ENCODE measurements around the gene EXOG.

EXOG gene

DNA sequence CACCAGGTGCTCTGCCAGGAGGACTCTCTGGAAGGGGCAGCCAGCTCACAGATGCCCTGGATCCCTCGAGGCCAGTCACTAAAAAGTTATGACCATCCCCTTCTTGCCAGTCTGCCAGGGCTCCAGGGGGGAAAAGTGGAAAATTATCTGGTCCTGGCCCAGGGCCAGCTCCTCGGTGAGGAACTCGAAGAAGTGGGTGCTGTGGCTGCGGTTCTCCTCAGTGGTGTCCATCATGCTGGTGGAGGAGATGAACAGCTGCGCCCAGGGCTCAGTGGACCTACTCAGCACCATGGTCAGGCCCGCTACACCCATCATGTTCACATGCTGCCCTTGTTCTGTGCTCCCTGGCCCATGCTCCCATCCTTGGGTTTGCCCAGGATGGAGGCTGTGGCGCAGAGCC lies 19.2 kb downstream of the EXOG start:
- DNase-seq = no peak

DNA sequence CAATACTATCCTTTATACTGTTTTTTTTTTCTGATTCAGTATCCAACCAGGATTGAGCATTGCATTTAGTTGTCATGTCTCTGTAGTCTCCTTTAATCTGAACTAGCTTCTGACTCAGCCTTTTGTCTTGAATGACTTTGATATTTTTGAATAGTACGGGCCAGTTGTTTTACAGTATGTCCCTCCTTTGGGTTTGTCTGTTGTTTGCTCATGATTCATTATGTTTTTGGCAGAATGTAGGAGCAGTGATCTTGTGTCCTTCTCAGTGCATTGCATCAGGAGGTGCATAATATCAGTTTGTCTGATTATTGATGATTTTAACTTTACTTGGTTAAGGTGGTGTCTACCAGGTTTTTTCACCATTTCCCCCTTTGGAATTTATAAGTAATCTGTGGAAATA lies 20.5 kb downstream of the EXOG start:
- no peak for DNase-seq

DNA sequence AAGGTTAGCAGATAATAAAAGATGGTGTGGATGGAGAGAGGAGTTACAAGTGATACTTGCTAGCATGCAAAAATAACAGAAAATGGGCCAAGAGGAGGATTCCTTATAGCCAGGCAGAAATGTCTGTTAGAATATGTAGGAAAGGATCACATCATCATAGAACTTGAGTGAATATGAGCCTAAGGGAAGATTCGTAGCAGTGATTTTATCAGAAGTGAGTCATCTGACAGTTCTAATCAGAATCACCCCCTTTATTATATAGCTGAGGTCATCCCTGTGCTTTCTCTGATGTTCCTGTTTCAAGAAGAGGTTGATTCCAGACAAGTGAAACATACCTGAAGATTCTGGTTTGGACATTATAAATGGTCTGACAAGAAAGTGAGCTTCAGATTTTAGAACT lies 22.9 kb downstream of the EXOG start:
- no peak for DNase-seq

DNA sequence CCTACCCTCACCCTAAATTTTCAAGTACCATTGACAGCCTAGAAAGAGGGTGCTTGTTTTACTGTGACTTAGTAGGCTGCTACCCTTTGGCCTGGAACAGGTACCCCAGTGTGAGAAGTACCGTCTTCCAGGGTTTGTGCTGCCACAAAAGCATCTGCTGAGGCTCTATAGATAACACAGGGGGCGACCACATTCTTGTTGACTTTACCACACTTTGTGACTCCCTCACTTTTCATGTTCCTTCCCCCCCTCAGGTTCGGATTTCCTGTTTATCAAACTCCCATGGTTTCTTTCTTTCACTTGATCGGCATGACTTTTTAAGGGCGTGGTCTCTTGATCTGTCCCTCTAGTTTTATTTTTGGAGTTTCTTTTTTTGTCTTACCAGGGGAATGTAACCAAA lies 23.5 kb downstream of the EXOG start:
- DNase-seq = no peak

DNA sequence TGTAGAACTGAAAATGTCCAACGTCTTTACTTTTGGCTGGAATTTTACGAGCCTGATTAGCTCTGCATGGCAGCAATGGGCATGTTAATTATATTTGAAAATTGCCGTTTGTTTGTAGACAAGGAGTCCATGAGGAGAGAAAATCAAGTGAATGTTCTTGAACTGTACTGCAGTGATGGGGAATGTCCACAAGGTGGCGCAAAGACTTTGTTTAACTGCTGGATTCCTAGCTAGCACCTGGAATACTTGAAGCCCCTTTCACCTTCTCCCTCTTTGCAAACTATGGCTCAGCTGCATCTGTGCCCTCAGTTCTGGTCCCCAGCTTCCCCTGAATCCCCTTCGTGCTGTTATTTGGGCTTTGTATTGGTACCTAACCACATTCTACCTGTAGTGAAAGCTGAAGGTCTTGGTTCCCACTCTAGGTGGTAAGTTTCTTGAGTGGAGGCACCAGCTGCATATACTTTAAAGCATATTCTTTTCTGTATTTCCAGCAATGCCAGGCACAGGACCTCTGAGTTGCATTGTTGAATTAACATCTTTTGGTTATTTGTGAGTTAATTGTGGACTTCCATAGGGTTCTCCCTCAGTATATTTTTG lies 25.3 kb downstream of the EXOG start:
- peak; percentile 59 for DNase-seq

DNA sequence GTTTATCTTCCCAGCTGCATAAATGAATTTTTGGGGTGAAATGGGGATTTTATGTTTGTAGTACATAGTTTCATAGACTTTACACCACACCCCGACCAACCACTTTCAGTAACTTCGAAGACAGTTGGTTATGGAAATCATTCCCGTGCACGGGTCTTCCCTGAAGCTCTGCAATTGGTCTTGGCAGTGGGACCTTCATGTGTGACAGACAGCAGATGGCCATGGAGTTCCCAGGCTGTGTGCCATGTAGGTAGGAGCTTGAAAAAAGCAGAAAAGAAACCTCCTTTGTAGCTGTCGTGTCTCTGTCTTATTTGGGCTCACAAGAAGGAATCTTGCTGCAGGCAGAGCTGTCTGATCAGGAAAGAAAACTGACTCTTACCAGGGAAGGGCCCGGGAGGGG lies 25.9 kb downstream of the EXOG start:
- DNase-seq = no peak

DNA sequence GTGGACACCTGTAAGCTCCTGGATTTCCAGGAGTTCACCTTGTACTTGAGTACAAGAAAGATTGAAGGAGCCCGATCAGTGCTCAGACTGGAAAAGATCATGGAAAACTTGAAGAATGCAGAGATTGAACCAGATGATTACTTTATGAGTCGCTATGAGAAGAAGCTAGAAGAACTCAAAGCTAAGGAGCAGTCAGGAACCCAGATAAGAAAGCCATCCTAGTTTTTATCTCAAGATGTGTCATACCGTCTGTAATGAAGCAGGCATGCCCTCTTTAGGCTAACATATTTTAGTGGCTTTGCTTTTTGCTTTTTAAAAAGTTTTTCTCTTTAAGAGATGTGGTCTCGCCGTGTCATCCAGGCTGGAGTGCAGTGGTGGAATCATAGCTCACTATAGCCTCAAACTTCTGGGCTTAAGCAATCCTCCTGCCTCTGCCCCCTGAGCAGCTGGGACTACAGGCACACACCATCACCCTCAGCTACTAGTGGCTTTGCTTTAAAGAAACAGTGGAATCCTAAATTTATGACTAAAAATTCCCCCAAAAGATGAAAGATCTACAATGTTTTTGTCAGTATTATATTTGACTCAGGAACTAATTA lies 28.1 kb downstream of the EXOG start:
- DNase-seq = no peak

DNA sequence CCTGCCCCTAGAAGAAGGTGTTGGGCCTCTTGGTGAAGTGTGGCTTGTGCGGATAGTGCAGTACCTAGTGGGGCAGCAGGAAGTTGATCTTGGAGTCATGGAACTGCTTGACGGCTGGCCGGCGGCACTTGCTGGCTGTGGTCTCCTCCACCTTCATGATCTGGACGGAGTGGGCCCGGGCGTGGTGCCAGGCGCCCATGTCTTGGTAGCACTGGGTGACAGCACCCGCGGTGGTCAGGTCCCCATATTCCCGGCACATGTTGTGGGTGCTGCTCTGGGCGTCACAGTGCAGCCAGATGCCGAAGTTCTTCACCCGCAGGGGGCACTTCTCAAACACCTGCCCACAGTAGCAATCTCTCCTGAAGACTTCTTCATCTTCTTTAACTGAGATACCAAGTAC lies 30.7 kb downstream of the EXOG start:
- DNase-seq = no peak

DNA sequence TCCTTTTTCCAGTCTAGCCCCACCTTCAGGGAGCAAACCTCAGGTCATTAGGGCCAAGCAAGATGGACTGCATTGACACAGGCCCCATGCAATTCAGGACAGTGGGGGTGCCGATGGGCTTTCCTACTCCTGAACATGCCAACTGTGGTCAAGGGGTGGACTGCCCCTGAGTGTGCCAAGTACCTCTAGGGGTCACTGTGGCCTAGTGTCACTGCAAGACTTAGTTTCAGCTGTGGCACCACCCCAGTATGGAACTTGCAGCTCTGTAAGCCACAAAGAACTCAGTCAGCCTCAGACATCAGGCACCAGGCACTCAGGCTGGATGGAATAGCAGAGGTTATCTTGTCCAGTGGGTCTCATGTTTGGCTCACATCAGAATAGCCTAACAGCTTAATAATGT lies 32.3 kb downstream of the EXOG start:
- DNase-seq = no peak

DNA sequence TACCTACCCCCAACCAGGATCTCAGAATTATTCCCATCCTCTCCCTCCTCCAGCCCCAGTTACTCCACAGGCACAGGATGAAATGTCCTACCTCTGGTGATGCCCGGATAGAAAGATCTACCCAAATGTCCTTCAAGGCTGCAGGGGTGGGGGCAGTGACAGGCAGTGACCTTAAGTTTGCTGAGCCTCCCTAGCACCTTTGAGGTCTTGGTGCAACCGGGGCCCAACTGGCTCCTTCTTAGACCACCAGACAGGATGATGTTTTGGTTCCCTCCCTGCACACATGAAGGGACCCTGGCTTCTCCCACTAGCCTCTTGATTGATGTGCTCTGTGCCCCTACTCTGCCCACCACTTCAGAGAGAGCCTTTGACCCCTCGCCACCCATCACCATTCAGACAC lies 36.4 kb downstream of the EXOG start:
- no peak for DNase-seq

DNA sequence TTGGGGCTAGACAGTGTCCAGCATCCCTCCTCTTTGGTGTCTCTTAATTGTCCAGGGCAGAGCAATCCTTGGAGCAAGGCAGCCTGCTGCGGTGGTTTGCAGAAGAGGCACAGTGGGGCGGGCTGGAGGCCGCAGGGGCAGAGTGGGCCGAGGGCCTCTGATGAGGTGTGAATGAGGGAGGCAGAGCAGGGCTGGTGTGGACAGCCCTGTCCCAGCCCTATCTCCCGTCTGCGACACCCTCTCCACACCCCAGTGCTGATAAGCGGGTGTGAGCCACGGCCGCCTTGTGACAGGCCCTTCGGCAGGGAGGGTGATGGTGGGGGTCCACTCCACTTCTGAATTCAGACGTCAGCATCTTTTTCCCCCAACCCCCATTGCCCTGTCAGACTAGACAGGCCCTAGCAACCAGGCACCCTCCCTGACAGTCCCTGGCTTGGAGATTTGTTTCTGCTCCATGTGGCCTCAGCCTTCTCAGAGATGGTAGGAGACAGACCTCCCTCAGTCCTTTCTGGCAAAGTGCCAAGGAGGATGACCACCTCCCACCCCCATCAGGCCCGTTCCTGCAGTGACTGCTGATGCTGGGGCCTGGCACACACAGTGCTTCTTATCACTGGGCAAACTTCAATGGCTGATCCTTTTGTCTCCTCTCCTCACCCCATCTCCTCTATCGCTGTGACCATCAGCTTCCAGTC lies 37.3 kb downstream of the EXOG start:
- no peak for DNase-seq

DNA sequence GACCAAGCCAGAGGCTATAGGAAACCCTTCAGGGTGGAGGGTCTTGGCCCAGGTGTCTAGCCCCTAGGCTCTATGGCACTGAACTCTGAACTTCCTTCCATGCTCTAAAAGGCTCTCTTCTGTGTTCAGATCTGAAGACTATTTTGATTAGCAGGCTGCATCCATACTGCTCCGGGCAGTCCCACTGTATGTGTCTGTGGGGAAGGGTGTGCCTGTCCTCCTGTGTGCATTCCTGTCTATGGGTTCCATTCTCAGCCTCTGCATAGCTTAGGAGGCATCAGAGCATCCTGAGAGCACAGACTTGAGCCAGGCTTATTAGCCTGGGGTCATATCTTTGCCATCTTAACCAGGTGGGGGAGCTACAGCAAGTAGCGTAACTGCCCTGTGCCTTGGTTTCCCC lies 38.0 kb downstream of the EXOG start:
- DNase-seq = no peak

DNA sequence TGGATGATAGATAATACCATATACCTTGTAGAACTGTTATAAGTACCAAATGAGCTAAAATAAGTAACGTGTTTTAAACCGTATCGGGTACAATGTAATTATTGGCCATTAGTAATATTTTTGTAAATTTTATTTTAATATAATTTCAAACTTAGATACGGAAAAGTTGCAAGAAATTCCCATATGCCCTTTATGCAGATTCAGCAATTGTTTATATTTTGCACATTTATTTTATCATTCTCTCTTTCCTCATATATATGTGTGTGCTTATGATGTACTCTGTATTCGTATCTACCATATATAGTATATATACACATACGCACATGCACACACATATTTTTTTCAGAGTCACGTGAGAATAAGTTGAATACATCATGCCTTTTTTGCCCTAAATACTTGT lies 38.5 kb downstream of the EXOG start:
- DNase-seq = no peak

DNA sequence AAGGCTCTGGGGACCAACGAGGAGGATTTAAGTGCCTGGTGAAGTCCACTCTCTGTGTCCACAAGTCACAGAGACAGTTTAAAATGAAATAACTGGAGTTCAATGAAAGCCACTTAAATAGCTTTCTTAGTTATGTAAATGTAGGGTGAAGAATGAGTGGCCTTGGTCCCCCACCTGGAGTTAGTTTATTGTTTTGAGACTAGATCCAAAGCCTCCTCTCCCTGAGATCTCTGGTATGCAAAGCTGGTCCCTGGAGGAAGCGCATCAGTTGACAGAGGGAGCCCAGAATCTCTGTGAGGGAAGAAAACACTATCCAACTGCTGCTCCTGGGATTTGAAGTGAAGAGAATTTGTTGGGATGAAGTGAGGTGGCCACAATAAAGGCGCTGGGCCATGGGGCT lies 40.5 kb downstream of the EXOG start:
- no peak for DNase-seq

DNA sequence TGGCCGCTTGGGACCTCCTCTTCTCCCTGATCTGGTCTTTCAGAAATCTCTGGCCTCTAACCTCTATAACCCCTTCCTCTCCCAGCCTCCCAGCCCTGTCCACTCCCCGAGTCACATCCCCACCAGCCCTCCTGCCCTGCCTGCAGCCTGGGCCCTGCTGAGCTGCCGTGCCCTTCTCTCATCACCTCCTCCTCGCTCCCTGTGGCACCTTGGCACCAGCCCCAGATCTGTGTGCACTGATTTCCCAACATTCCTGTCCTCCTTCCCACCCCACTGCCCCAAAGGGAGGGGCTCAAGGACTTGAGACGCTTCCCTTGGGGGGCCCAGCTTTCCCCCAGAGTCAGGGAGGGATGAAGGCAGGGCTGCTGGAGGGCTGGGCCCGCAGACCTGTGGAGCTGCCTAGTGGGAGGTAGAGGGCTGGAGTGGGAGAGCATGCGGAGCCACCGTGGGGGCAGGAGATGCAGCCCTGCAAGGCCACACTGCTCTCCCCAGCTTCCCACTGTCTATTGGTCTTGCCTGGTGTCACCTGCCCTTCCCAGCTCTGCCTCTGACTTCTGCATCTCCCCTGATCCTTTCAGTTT lies 42.7 kb downstream of the EXOG start:
- no peak for DNase-seq

DNA sequence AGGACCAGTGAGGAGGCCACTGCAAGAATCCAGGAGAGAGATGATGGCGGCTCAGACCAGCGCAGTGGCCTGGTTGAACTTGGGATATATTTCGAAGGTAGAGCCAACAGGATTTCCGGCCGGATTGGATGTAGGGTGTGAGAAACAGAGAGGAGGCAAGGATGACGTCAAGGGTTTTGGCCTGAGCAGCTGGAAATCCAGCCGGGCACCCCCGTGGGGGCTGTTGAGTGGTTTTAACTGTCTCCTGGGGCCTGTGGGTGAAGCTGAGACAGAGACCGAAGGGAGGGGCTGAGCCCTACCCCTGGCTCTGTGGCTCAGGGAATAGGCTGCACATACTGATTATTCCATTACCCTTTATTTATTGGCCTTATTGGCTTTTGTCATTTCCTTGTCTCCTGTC lies 45.7 kb downstream of the EXOG start:
- no peak for DNase-seq

DNA sequence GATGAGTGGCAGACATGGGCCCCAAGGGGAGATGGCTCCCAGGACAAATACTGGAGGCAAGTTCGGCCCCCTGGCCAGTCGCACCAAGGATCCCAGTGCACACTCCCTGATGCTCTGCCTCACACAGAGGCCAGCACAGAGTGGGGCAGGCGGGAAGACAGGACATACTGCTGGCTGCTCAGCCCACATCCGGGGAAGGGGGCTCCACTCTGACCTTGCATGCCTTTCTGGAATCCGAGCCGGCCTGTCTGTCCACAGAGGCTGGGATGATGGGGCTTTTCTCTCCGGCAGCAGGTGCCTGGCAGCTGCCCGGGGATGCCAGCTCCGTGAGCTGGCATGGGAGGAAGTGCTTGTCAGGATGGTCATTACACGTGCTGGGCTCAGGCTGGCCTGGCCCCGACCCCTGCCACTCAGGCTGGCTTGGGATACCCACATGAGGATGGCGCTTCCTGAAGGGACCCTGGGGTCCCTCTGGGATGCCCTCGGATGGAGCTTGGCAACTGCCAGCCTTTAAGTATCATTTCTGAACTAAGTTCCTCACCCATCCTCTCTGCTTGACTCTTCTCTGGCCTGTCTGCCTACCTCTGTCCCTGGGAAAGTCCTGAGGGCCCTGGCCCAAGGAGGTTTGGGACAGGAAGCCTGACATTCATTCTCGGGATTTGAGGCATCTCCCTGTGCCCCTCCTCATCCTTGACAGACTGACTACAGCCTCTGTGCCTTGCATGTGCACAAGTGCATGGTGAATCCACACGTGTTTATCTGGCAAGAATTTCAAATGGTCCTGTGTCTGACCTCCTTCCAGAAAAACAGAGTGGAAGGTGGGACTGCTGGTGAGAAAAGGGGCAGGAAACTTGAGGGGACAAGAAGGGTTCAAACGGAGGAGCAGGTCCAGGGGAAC lies 46.5 kb downstream of the EXOG start:
- DNase-seq = no peak

DNA sequence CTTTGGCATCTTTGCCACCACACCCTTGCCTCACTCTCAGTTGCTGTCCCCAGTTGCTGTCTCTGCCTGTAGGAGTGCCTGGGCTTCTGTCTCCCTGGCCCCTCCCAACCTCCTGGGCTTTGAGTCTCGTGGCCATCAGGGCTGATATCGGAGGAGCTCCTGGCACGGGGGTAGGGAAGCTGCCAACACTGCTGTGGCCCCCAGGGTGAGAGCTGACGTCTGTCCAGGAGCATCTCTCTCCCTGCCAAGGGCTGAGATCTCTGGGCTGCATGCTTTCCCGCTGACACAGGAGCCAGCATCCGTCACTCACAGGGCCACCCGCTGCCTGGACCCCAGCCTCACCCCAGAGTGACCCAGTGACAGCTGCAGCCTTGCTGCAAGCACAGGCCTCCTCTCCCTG lies 47.4 kb downstream of the EXOG start:
- no peak for DNase-seq

DNA sequence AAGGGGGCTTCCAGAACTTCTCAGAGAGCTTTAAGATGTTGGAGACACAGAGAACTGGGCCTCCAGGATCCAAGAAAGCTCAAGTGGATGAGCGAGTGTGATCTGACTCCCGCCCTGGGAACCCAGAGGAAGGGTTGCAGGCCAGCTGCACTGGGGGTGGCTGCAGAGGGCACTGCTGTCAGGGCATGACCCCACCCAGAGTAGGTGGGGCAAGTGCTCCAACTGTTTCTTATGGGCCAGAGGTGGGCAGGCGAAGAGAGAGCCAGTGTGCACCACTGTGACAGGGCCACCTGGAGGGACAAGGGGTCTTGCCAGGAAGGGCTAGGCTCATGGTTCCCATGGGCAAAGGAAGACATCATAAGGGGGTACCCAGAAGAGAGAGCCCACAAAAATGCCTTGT lies 48.8 kb downstream of the EXOG start:
- DNase-seq = no peak

DNA sequence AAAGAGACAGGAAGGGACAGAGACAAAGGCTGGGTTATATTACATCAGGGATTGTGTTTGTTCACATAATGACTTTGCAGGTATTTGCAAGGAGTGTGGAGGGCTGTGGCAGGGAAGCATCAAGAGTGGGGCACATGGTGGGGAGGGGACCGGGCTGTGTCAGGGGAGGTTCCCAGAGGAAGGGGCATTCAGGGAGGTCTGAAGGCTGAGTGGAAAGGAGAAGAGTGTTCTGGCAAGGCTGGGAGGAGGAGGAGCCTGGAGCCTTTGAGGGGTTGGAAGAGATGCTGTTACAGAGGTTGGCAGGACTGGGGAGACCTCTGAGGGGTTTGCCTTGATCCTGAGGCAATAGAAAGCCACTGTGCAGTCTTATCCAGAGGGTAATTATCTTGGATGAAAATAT lies 49.4 kb downstream of the EXOG start:
- no peak for DNase-seq

DNA sequence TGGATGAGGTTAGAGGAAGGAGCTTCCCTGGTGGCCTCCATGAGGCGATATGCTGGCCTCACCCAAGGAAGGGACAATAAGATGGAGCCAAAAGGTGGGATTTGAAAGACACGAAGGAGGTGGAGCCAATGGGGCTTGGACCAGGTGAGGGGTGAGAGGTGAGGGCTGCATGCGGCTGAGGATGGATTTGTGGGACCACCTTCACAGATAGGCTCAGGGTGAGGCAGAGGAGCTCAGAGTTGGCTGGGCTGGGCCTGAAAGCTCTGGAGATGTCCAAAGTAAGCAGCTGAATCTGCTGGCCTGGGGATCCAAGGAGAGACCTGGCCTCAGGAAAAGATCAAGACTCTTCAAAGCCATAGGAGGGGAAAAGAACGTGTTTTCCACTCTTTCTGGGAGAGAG lies 49.8 kb downstream of the EXOG start:
- no peak for DNase-seq

DNA sequence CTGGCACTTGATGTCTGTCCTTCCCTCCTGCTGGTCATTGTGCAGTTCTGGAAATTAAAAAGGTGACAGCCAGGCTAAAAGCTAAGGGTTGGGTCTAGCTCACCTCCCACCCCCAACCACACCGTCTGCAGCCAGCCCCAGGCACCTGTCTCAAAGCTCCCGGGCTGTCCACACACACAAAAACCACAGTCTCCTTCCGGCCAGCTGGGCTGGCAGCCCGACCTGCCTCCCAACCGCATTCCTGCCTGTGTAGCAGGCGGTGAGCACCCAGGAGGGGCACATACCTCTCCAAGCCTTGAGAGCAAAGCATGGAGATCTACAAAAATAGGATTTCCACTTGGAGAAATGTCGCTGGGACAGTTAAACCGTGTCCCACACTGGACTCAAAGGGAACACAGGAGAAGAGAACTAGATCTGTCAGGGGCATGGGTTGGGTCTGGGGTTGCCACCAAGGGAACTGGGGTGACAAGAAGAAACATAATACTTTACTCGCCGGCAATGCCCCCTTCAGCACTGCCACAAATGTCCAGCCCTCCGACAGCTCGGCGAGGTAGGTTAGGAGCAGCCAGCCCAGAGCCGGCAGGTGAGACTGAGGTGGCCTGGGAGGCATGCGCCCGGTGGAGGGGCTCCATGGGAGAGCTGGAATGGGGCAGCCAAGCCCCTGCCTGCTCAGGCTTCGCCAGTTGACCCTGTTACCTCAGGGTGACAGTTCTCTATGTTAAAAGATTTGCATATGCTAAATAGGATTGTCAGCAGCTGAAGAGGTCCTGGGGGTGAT lies 52.2 kb downstream of the EXOG start:
- DNase-seq = no peak

DNA sequence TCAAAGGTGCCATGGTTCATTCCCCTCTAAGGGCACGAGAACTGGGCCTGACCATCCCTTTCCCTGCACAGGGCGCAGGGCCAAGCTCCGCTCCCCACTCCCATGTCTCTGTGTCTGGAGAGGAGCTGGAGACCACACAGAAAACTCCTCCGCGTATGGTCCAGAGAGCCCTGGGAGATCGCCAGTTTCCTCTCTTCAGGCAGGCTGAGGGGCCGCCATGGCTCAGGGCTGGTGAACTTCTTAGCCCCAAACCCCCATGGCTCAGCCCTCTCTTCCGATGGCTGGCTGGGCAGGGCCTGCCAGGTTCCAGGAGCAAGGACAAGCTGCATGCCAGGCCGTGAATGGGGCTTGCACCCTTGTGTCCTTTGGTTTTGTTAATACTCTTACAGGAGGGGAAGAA lies 52.9 kb downstream of the EXOG start:
- DNase-seq = no peak
